ENCODE results near the gene XBP1. TPM values are rescaled to one million over a fixed set of nuclear protein-coding genes. Genes with fewer than 3 reads are reported as not detected.

Gene XBP1
- total and polyA plus RNA-seq, 2 of the 13 experiments (the other 11 are each of a cell fraction or from before 2014, with no cell fraction given), result 416 to 427 TPM

- TF ChIP-seq ARID5B (CRISPR knock-in tag; IDR thresholded peaks at IDR 0.05), result peak; percentile 75
- no peak for TF ChIP-seq ZFP37 (CRISPR knock-in tag; IDR thresholded peaks at IDR 0.05; ENCODE audit: borderline replicate concordance)
- no peak for TF ChIP-seq ZNF367 (CRISPR knock-in tag; IDR thresholded peaks at IDR 0.05; ENCODE audit: borderline replicate concordance)
- no peak for TF ChIP-seq FOXP1 (IDR thresholded peaks at IDR 0.05)
- TF ChIP-seq FOXP1 (CRISPR knock-in tag; IDR thresholded peaks at IDR 0.05), result peak; percentile 38; the same call in 1 of the 2 replicates
- no peak for TF ChIP-seq PHB2 (IDR thresholded peaks at IDR 0.05; ENCODE audit: partially characterized antibody)
- no peak for TF ChIP-seq SCMH1 (CRISPR knock-in tag; IDR thresholded peaks at IDR 0.05; ENCODE audit: borderline replicate concordance)
- TF ChIP-seq NCOA5 (CRISPR knock-in tag; IDR thresholded peaks at IDR 0.05), result no peak
- TF ChIP-seq ZSCAN12 (CRISPR knock-in tag; IDR thresholded peaks at IDR 0.05), result no peak
- TF ChIP-seq KLF6 (CRISPR knock-in tag; IDR thresholded peaks at IDR 0.05), result no peak
- TF ChIP-seq ZSCAN9 (CRISPR knock-in tag; IDR thresholded peaks at IDR 0.05; ENCODE audit: borderline replicate concordance), result 0 out of 2 replicates have a peak, but pooled peaks have one; percentile 16
- TF ChIP-seq, protein P1, sequence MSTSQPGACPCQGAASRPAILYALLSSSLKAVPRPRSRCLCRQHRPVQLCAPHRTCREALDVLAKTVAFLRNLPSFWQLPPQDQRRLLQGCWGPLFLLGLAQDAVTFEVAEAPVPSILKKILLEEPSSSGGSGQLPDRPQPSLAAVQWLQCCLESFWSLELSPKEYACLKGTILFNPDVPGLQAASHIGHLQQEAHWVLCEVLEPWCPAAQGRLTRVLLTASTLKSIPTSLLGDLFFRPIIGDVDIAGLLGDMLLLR (CRISPR knock-in tag; IDR thresholded peaks at IDR 0.05), result no peak
- TF ChIP-seq TERF1 (CRISPR knock-in tag; IDR thresholded peaks at IDR 0.05), result no peak
- TF ChIP-seq MBD4 (IDR thresholded peaks at IDR 0.05; ENCODE audit: borderline replicate concordance, low read length), result no peak
- no peak for TF ChIP-seq SALL2 (CRISPR knock-in tag; IDR thresholded peaks at IDR 0.05)
- TF ChIP-seq ZNF790 (CRISPR knock-in tag; IDR thresholded peaks at IDR 0.05; ENCODE audit: borderline replicate concordance), result no peak
- TF ChIP-seq ZSCAN20 (CRISPR knock-in tag; IDR thresholded peaks at IDR 0.05; ENCODE audit: borderline replicate concordance), result no peak
- TF ChIP-seq ZNF383 (CRISPR knock-in tag; IDR thresholded peaks at IDR 0.05; ENCODE audit: borderline replicate concordance), result no peak
- no peak for TF ChIP-seq CSRNP1 (CRISPR knock-in tag; IDR thresholded peaks at IDR 0.05)
- TF ChIP-seq RARA (CRISPR knock-in tag; IDR thresholded peaks at IDR 0.05), result peak; percentile 73
- no peak for TF ChIP-seq ESRRA (CRISPR knock-in tag; IDR thresholded peaks at IDR 0.05; ENCODE audit: low read depth)
- peak; percentile 88 for TF ChIP-seq ZMYM3 (CRISPR knock-in tag; IDR thresholded peaks at IDR 0.05)
- TF ChIP-seq HOXA5 (CRISPR knock-in tag; IDR thresholded peaks at IDR 0.05), result no peak
- TF ChIP-seq GPN1 (CRISPR knock-in tag; IDR thresholded peaks at IDR 0.05; ENCODE audit: borderline replicate concordance), result no peak
- TF ChIP-seq ZNF501 (CRISPR knock-in tag; IDR thresholded peaks at IDR 0.05), result no peak
- no peak for TF ChIP-seq JUNB (CRISPR knock-in tag; IDR thresholded peaks at IDR 0.05; ENCODE audit: borderline replicate concordance)
Observed at GRCh38 chr22:28810821-28811491, 10.6 kb upstream of the XBP1 start (continued).

All from HepG2 (cell line).